HFFc6 (cell line): Measurements from ENCODE around the gene KDM2B. TPM values are rescaled to one million over a fixed set of nuclear protein-coding genes. Genes with fewer than 3 reads are reported as not detected.

Source experiments
- DNase-seq: peaks from one replicate; pipeline ENCODE4 v3.0.0-alpha.2; 2018
- H3K27ac Mint-ChIP-seq: 2 replicates; pipeline ENCODE4 v1.8.0; 2020; ENCODE audit warnings: mild to moderate bottlenecking, mixed read lengths
- H3K27me3 Mint-ChIP-seq: 2 replicates; pipeline ENCODE4 v1.8.0; 2021; ENCODE audit warnings: mild to moderate bottlenecking, moderate library complexity, mixed read lengths; ENCODE audit not compliant: insufficient read depth
- H3K36me3 Mint-ChIP-seq: 2 replicates; pipeline ENCODE4 v1.8.0; 2021; ENCODE audit warnings: low read depth, mixed read lengths
- H3K4me1 Mint-ChIP-seq: 2 replicates; pipeline ENCODE4 v1.8.0; 2020; ENCODE audit warnings: low read depth, mixed read lengths
- H3K4me3 Mint-ChIP-seq: 2 replicates; pipeline ENCODE4 v1.8.0; 2020; ENCODE audit warnings: mild to moderate bottlenecking, moderate library complexity, mixed read lengths
- H3K9me3 Mint-ChIP-seq: 2 replicates; pipeline ENCODE4 v1.8.0; 2020; ENCODE audit warnings: mild to moderate bottlenecking, mixed read lengths
- total RNA-seq, 6 experiments: library from RNA; stranded (reverse); fragmentation: NEBNext Ultra II Directional; extraction: Animal tissue kit (Norgen Biotek cat#: 25700); gene quantifications; 2 replicates in 1 of 6; 3 replicates in 5 of 6; pipeline ENCODE4 v1.2.3, GENCODE V29; 2021
- TF ChIP-seq, protein P1 (sequence below): fragments of 200-600 bp; sonication (generic); IDR thresholded peaks from 2 replicates; pipeline ENCODE4 v1.5.0; 2021; ENCODE audit warnings: antibody characterized with exemption, mild to moderate bottlenecking

Gene KDM2B
- total RNA-seq, 6 experiments from 2014 or later = 15.4 to 24.0 (median 21.5) TPM

DNA sequence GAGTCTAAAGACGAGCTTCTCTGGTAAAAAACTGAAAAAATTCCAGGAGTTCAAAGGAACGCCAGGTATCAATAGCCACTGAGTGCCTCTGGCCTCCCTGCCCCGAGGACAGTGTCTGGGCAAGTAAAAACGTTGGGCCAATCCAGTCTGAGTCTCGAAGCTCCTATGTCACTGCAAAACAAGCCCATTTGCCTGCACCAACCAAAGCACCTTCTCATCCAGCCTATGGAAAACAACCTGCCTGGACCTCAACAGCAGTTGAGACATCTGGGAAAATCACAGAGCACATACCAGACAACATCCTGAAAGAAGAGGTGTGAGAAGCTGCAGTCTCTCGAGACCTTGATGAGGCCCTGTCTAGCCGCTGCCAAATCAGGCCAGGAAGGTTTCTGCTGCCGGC lies 124.3 kb downstream of the KDM2B start:
- no peaks in the 10 kb centered on the region for H3K9me3 Mint-ChIP-seq
- no peak overlapping the region for H3K4me3 Mint-ChIP-seq
- DNase-seq = no peak
- no peaks in the 10 kb centered on the region; the same call in 1 of the 2 replicates for H3K36me3 Mint-ChIP-seq
- no peak overlapping the region for H3K27ac Mint-ChIP-seq
- H3K27me3 Mint-ChIP-seq = peaks cover under 1% of the 10 kb centered on the region
- TF ChIP-seq, protein P1, sequence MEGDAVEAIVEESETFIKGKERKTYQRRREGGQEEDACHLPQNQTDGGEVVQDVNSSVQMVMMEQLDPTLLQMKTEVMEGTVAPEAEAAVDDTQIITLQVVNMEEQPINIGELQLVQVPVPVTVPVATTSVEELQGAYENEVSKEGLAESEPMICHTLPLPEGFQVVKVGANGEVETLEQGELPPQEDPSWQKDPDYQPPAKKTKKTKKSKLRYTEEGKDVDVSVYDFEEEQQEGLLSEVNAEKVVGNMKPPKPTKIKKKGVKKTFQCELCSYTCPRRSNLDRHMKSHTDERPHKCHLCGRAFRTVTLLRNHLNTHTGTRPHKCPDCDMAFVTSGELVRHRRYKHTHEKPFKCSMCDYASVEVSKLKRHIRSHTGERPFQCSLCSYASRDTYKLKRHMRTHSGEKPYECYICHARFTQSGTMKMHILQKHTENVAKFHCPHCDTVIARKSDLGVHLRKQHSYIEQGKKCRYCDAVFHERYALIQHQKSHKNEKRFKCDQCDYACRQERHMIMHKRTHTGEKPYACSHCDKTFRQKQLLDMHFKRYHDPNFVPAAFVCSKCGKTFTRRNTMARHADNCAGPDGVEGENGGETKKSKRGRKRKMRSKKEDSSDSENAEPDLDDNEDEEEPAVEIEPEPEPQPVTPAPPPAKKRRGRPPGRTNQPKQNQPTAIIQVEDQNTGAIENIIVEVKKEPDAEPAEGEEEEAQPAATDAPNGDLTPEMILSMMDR = no peak
- H3K4me1 Mint-ChIP-seq = peaks cover 9% of the 10 kb centered on the region

DNA sequence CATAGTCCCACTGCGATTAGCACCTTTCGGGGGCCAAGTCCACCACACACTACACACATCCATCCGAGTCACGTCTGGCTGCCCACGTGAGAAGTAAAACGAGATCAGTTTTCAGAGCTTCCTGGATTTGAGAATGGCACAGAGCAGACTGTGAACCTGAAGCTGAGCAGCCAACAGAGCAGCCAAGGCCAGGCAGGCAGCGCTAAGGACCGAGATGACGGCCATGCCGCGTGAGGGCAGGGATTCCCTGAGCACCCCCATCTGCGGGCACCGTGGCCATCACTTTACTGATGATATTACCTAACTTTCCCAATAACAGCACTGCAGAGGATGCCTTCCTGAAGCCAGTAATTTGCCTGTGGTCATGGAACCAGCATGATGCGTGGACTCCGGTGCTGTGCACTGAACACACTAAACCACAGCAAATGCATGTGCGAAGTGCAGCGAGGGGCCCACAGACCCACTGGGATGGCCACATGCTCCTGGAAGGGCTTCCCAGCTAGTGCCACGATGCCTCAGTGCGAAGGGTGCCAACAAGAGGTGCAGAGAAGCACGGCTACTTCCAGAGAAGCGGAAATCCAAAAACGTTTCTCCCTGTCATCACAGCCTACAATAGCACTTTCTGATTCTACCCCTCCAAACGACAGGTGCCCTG lies 124.9 kb downstream of the KDM2B start:
- H3K27ac Mint-ChIP-seq = no peak overlapping the region; the same call in 1 of the 2 replicates
- TF ChIP-seq, protein P1 = no peak

DNA sequence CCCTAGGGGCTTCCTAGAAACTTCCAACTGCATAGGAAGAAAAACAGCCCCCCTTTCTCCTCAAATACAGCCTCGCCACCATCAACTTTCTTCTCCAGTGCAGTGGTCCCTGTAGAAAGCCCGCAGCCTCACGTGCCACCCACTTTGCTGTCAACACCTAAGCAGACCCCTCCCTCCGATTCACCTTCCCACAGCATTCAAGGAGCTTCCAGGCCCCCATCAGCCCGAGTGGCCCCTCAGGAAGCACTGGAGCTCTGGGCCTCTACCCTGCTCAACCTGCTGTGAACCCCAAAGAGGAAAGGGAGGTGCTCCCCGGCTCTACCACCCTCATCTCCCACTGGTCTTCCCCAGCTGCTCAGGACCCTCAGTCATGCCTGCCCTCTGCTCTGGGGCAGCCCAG lies 125.9 kb downstream of the KDM2B start:
- Mint-ChIP-seq H3K9me3 (no peaks in the 10 kb centered on the region), H3K27ac (no peak overlapping the region), H3K36me3 (no peaks in the 10 kb centered on the region; the same call in 1 of the 2 replicates), H3K4me3 (no peak overlapping the region), H3K27me3 (peaks cover 1% of the 10 kb centered on the region), H3K4me1 (peaks cover 9% of the 10 kb centered on the region)
- TF ChIP-seq, protein P1 = no peak
- DNase-seq = no peak

More for the DNA sequence above, 124.9 kb downstream of the KDM2B start:
- DNase-seq = no peak
- Mint-ChIP-seq H3K4me1 (peaks cover 9% of the 10 kb centered on the region), H3K9me3 (no peaks in the 10 kb centered on the region), H3K36me3 (no peaks in the 10 kb centered on the region; the same call in 1 of the 2 replicates), H3K4me3 (no peak overlapping the region), H3K27me3 (peaks cover 1% of the 10 kb centered on the region)

DNA sequence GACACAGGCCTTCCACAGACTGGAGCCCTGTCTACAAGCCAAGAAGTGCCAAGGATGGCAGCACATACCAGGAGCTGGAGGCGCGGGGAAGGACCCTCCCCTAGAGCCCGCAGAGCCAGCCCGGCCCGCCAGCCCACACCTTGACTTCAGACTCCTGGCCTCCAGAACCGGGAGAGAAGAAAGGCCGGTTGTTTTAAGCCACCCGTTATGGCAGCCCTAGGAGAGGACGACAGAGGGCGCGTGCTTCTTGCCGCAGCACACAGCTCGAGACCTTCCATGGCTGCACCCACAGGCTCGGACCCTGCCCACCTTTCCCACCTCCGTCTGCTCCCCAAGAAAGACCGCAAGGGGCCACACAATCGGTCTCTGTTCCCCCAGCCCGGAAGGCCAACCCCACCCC lies 127.2 kb downstream of the KDM2B start:
- Mint-ChIP-seq H3K4me1 (peaks cover 9% of the 10 kb centered on the region), H3K27ac (no peak overlapping the region), H3K36me3 (peaks cover 3% of the 10 kb centered on the region; the same call in 1 of the 2 replicates), H3K4me3 (no peak overlapping the region), H3K27me3 (peaks cover 1% of the 10 kb centered on the region), H3K9me3 (no peaks in the 10 kb centered on the region)
- no peak for DNase-seq
- TF ChIP-seq, protein P1 = no peak

DNA sequence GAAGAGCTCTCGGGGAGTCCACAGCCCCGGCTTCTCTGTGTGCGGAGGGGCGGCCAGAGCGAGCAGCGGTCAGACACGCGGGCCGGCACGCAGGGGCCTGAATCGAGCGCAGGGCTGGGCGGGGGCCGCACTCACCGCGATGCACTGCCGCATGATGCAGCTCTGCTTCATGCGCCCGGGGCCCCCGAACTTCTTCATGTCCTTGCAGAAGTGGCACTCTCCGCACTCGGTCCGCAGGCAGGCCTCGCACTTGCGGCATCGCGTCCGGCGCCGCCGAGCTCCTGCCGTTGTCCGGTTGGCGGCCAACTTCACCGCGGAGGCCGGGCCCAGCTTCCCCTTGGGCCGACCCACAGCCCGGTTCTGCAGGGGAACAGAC lies 127.8 kb downstream of the KDM2B start:
- no peaks in the 10 kb centered on the region for H3K9me3 Mint-ChIP-seq
- peaks cover 9% of the 10 kb centered on the region for H3K4me1 Mint-ChIP-seq
- peaks cover 1% of the 10 kb centered on the region for H3K27me3 Mint-ChIP-seq
- peaks cover 4% of the 10 kb centered on the region; the same call in 1 of the 2 replicates for H3K36me3 Mint-ChIP-seq
- no peak overlapping the region for H3K4me3 Mint-ChIP-seq
- TF ChIP-seq, protein P1 = no peak
- H3K27ac Mint-ChIP-seq = no peak overlapping the region
- no peak for DNase-seq
